Osteoblast (primary cell): ENCODE results near the gene LRP2BP. TPM values are rescaled to one million over a fixed set of nuclear protein-coding genes. Genes with fewer than 3 reads are reported as not detected.

Experiments
- DNase-seq: peaks from one replicate; pipeline ENCODE4 v3.0.0; 2011; ENCODE audit warnings: low spot score, mixed read lengths; ENCODE audit not compliant: insufficient read length; ENCODE audit errors: missing footprints
- H2AFZ ChIP-seq: 2 replicates; pipeline ENCODE4 v1.6.0; 2011; ENCODE audit warnings: mild to moderate bottlenecking, low read length
- H3K27ac ChIP-seq: 2 replicates; pipeline ENCODE4 v1.5.1; 2011; ENCODE audit warnings: mild to moderate bottlenecking, low read depth, low read length, moderate library complexity
- H3K27me3 ChIP-seq: 2 replicates; pipeline ENCODE4 v1.6.0; 2012; ENCODE audit warnings: mild to moderate bottlenecking, control low read depth, inconsistent platforms, low read length, moderate library complexity; ENCODE audit not compliant: insufficient read depth
- H3K36me3 ChIP-seq: 2 replicates; pipeline ENCODE4 v1.5.1; 2011; ENCODE audit warnings: mild to moderate bottlenecking, low read length, control low read depth, moderate library complexity; ENCODE audit not compliant: insufficient read depth
- H3K4me1 ChIP-seq: 2 replicates; pipeline ENCODE4 v1.5.1; 2011; ENCODE audit warnings: mild to moderate bottlenecking, low read length, control low read depth, moderate library complexity; ENCODE audit not compliant: insufficient read depth
- H3K4me2 ChIP-seq: 2 replicates; pipeline ENCODE4 v1.6.0; 2011; ENCODE audit warnings: mild to moderate bottlenecking, low read length; ENCODE audit not compliant: insufficient read depth
- H3K4me3 ChIP-seq: fragments of 200-600 bp; sonication (generic); 3 replicates; pipeline ENCODE4 v1.5.1; 2012; ENCODE audit warnings: mild to moderate bottlenecking, low read length, inconsistent platforms; ENCODE audit not compliant: insufficient read depth
- H3K79me2 ChIP-seq: 2 replicates; pipeline ENCODE4 v1.6.0; 2012; ENCODE audit warnings: mild to moderate bottlenecking, low read length, control low read depth, inconsistent platforms; ENCODE audit not compliant: insufficient read depth
- H3K9me3 ChIP-seq: 2 replicates; pipeline ENCODE4 v1.5.1; 2011; ENCODE audit warnings: low read depth, low read length, control low read depth
- H4K20me1 ChIP-seq: 2 replicates; pipeline ENCODE4 v1.6.0; 2012; ENCODE audit warnings: mild to moderate bottlenecking, low read length, control low read depth; ENCODE audit not compliant: insufficient read depth
- CTCF ChIP-seq: IDR thresholded peaks from 2 replicates; pipeline ENCODE4 v1.5.1; 2011; ENCODE audit warnings: mild to moderate bottlenecking, low read depth, low read length, moderate library complexity; ENCODE audit errors: extremely low read depth
- total RNA-seq: library from RNA; depleted of rRNA; stranded (reverse); fragments of >200 nt; gene quantifications from 2 replicates; pipeline ENCODE4 v1.2.3, GENCODE V29; 2012

The LRP2BP gene
- total RNA-seq, 1 donor = 1.4 TPM

GRCh38 chr4:185343726-185344581 lies 51.8 kb downstream of the LRP2BP start:
- DNase-seq = peak; percentile 68
- Histone ChIP-seq H2AFZ (no peak overlapping the region), H3K4me1 (peaks cover 23% of the 10 kb centered on the region), H3K79me2 (no peaks in the 10 kb centered on the region), H3K27me3 (no peaks in the 10 kb centered on the region), H3K36me3 (peaks cover 48% of the 10 kb centered on the region), H3K4me2 (peak overlapping the region; percentile 54), H3K4me3 (no peak overlapping the region), H3K9me3 (no peaks in the 10 kb centered on the region), H4K20me1 (no peaks in the 10 kb centered on the region), H3K27ac (peak overlapping the region; percentile 84)
- TF ChIP-seq CTCF = no peak

- Histone ChIP-seq H3K36me3 (peaks cover 36% of the 10 kb centered on the region), H3K4me2 (no peak overlapping the region), H3K27me3 (no peaks in the 10 kb centered on the region), H3K27ac (no peak overlapping the region), H4K20me1 (no peaks in the 10 kb centered on the region), H2AFZ (no peak overlapping the region), H3K4me3 (no peak overlapping the region), H3K79me2 (no peaks in the 10 kb centered on the region), H3K9me3 (no peaks in the 10 kb centered on the region), H3K4me1 (peaks cover 19% of the 10 kb centered on the region)
- TF ChIP-seq CTCF = no peak
- no peak for DNase-seq
These were observed 53.9 kb downstream of the LRP2BP start for GRCh38 chr4:185341841-185342240.

- Histone ChIP-seq H3K36me3 (peaks cover 32% of the 10 kb centered on the region), H3K79me2 (no peaks in the 10 kb centered on the region), H3K4me2 (no peak overlapping the region), H3K9me3 (no peaks in the 10 kb centered on the region), H4K20me1 (no peaks in the 10 kb centered on the region), H3K4me1 (peaks cover 14% of the 10 kb centered on the region), H3K27ac (no peak overlapping the region), H2AFZ (no peak overlapping the region), H3K4me3 (no peak overlapping the region), H3K27me3 (no peaks in the 10 kb centered on the region)
- no peak for DNase-seq
- no peak for TF ChIP-seq CTCF
These were observed 54.3 kb downstream of the LRP2BP start for GRCh38 chr4:185341377-185341776.

- no peaks in the 10 kb centered on the region for H3K27me3 ChIP-seq
- no peaks in the 10 kb centered on the region for H3K9me3 ChIP-seq
- no peaks in the 10 kb centered on the region for H3K79me2 ChIP-seq
- no peak overlapping the region for H2AFZ ChIP-seq
- TF ChIP-seq CTCF = no peak
- H3K4me3 ChIP-seq = no peak overlapping the region
- H4K20me1 ChIP-seq = no peaks in the 10 kb centered on the region
- peaks cover 9% of the 10 kb centered on the region for H3K4me1 ChIP-seq
- DNase-seq = no peak
- H3K36me3 ChIP-seq = peaks cover 28% of the 10 kb centered on the region
- no peak overlapping the region for H3K27ac ChIP-seq
- H3K4me2 ChIP-seq = no peak overlapping the region
These were observed 55.8 kb downstream of the LRP2BP start for GRCh38 chr4:185339941-185340340.
